Measurements from ENCODE around the gene USB1. TPM values are rescaled to one million over a fixed set of nuclear protein-coding genes. Genes with fewer than 3 reads are reported as not detected.

Gene USB1, protein sequence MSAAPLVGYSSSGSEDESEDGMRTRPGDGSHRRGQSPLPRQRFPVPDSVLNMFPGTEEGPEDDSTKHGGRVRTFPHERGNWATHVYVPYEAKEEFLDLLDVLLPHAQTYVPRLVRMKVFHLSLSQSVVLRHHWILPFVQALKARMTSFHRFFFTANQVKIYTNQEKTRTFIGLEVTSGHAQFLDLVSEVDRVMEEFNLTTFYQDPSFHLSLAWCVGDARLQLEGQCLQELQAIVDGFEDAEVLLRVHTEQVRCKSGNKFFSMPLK
- total RNA-seq (2014; rRNA removed; shearing (Covaris generic)): 20.4 and 21.1 TPM in 2 replicates

DNA sequence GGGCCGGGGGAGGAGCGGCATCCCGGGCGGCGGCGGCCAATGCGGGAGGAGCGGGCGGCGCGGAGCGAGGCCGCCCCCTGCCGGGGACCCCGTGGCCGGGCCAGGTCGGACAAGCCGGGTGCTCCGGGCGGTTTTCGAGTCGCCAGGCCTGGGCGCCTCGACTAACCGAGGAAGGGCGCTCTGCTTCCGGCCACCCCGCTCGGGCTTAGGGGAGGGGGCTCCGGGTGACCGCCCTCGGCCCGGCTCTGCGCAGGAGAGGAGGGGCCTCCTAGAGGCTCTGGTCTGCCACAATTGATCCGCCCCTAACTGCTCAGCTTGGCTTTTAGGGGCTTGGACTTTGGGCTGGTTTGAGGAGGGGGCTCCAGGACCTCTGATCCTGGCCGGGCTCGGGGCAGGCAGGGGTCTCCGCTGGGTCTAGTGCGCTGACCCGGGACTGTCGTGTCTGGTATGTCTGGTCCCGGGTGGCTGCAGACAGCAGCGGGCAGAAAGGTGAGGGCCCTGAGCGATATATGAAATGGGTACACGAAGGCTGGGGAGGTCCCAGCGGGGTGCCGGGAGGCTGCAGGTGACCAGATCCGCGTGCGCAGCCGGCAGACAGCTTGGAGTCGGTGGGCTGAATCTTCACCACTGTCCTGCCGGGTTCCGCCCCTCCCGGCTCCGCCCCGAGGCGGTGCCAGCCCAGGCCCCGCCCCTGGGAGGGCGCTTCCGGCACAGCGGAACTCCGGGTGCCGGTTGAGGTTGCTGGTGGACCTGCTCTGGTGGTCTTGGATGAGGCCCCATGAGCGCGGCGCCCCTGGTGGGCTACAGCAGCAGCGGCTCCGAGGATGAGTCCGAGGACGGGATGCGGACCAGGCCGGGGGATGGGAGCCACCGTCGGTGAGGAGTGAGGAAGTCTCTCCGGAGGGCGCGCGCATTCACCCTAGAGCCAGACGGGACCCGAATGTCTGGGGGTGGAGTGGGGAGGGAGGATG lies at the start of gene USB1:
USB1 (plus strand) TSS at position 702 of the 971 bp plus-strand sequence; CDS start at position 779, 77 bp downstream.
- H3K9me3 ChIP-seq (replicated peaks): no peaks in the 10 kb centered on the region
- no peaks in the 10 kb centered on the region for H3K27me3 ChIP-seq
- peak within 1 kb of the TSS; percentile 64 for H3K4me3 ChIP-seq
- H3K36me3 ChIP-seq: peaks cover 5% of the 10 kb centered on the region
- H3K27ac ChIP-seq: peak within 1 kb of the TSS; percentile 30; the same call in 1 of the 2 replicates
- DNase-seq: peak; percentile 88 to 93
- H3K4me1 ChIP-seq: no peaks in the 10 kb centered on the region

DNA sequence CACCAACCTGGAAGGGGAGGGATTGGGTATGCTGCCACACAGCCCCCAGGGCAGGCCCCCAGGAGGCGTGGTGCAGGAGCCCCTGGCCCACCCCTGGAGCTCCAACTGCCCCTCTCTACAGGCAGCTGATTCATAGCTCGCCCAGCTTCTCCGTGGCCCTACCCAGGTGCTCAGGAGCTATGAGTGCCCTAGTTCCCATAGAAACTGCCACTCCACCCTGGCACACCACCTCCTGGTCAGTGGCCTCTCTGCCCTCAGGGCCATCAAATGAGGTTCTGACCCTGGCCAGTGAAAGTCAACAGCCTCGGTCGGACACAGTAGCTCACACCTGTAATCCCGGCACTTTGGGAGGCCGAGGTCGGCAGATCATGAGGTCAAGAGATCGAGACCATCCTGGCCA lies 48.3 kb upstream of the USB1 start:
- H3K4me3 ChIP-seq: no peak overlapping the region
- H3K9me3 ChIP-seq (replicated peaks): no peaks in the 10 kb centered on the region
- H3K4me1 ChIP-seq: no peaks in the 10 kb centered on the region
- H3K36me3 ChIP-seq: no peaks in the 10 kb centered on the region
- no peak overlapping the region for H3K27ac ChIP-seq
- no peak for DNase-seq
- H3K27me3 ChIP-seq: peaks cover 15% of the 10 kb centered on the region

DNA sequence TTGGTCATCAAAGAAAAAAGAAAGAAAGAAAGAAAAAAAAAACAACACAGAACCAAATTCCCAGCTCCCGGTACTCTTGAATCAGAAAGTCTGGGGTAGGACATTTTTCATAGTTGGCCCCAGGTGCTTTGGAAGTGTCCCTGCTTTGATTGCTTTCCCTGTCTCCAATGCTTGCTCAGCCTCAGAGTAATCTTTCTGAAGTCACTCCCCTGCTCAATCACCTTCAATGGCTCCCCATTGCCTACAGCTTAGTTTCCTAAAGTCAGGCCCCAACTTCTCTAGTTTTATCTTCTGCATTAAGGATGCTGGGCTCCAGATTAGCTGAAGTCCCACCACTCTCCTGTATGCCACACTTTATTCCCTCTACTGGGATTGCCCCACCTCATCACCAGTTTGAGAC lies 47.4 kb upstream of the USB1 start:
- Histone ChIP-seq H3K4me3 (no peak overlapping the region), H3K4me1 (no peaks in the 10 kb centered on the region), H3K36me3 (no peaks in the 10 kb centered on the region), H3K27ac (no peak overlapping the region), H3K27me3 (peaks cover 17% of the 10 kb centered on the region), H3K9me3 (replicated peaks) (no peaks in the 10 kb centered on the region)
- DNase-seq: no peak

DNA sequence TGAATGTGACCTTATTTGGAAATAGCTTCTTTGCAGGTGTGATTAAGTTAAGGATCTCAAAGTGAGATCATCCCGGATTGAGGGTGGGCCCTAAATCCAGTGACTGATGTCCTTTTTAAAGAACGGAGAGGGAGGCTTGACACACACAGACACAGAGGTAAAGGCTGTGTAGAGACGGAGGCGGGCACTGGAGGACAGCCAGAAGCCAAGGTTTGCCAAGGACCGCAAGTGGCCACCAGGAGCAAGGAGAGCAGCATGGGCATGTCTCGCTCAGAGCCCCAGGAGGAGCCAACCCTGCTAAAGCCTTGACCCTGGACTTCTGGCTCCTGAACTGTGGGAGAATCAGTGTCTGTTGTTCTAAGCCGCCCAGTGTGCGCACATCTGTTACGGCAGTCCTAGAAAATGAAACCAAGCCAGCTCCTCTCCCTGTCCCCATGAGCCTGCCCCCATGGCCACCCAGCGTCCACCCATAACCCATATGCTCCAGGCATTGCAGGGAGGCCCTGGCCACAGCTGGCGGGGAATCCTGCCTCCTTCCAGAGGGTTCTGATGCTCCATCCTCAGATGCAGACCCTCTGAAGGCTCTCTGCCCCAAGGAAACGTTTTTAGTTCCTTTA lies 45.5 kb upstream of the USB1 start:
- H3K4me1 ChIP-seq: no peaks in the 10 kb centered on the region
- H3K36me3 ChIP-seq: no peaks in the 10 kb centered on the region
- no peak overlapping the region for H3K27ac ChIP-seq
- peaks cover 33% of the 10 kb centered on the region for H3K27me3 ChIP-seq
- DNase-seq: no peak
- no peaks in the 10 kb centered on the region for H3K9me3 ChIP-seq (replicated peaks)
- H3K4me3 ChIP-seq: no peak overlapping the region

DNA sequence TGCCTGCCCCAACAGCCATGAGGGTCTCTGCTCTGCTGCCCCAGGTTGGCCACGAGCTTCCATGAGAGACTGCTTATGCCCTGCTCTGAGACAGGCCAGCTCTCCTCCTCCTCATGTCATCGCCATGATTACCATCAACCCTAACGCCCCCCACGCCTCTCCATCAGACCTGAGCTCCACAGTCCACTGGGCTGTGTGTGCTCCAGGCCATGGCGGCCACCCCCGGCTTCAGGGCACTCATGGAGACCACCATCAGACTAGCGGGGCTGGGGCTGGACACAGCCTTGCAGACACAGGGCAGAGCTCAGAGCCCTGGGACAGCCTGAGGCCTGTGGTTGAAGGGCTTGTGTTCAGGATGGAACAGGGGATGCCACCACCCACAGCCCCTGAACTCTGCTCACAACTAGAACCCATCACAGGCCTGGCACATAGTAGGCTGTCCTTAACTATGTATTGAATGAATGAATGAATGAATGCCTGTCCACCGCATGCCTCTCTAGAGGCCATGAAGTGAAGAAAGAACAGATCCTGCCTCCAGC lies 44.9 kb upstream of the USB1 start:
- no peak overlapping the region for H3K27ac ChIP-seq
- H3K4me3 ChIP-seq: no peak overlapping the region

DNA sequence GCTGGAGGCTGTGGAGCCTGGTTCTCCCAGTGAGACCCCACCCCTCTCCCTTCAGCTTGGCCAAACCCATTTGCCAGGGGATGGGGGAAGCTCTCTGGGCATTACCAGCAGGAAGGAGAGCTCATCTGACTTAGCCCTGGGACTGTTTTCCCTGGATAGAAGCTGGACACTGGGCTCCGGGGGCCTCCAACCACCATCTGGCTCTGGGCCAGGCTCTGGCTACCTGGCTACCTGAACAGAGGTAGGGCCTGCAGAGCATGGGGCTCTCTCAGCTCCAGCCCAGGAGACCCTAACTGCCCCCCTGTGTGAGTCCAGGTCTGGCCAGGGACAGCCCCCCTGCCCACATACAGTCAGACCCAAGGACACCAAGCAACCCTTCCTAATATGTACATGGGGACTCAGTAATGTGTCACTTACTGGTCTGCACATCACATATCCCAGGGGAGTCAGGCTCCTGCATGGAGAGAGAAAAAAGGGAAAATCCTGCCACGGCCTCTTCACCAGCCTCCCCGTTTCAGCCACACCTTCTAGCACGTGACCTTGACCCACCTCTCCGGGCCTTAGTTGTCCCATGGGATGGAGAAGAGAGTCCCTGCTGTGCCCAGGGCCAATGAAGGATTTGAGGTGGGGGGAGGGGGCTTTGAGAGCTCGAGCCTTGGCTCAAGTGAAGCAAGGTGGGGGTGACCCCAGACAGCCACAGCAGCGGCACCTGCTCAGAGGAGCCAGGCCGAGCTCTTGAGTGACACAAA lies 44.1 kb upstream of the USB1 start:
- DNase-seq: no peak
- no peaks in the 10 kb centered on the region for H3K4me1 ChIP-seq
- no peak overlapping the region for H3K27ac ChIP-seq
- no peaks in the 10 kb centered on the region for H3K9me3 ChIP-seq (replicated peaks)
- no peaks in the 10 kb centered on the region for H3K36me3 ChIP-seq
- H3K4me3 ChIP-seq: no peak overlapping the region
- peaks cover 44% of the 10 kb centered on the region for H3K27me3 ChIP-seq

More for the DNA sequence above, 44.9 kb upstream of the USB1 start:
- no peaks in the 10 kb centered on the region for H3K36me3 ChIP-seq
- peaks cover 40% of the 10 kb centered on the region for H3K27me3 ChIP-seq
- no peaks in the 10 kb centered on the region for H3K4me1 ChIP-seq
- no peak for DNase-seq
- no peaks in the 10 kb centered on the region for H3K9me3 ChIP-seq (replicated peaks)

DNA sequence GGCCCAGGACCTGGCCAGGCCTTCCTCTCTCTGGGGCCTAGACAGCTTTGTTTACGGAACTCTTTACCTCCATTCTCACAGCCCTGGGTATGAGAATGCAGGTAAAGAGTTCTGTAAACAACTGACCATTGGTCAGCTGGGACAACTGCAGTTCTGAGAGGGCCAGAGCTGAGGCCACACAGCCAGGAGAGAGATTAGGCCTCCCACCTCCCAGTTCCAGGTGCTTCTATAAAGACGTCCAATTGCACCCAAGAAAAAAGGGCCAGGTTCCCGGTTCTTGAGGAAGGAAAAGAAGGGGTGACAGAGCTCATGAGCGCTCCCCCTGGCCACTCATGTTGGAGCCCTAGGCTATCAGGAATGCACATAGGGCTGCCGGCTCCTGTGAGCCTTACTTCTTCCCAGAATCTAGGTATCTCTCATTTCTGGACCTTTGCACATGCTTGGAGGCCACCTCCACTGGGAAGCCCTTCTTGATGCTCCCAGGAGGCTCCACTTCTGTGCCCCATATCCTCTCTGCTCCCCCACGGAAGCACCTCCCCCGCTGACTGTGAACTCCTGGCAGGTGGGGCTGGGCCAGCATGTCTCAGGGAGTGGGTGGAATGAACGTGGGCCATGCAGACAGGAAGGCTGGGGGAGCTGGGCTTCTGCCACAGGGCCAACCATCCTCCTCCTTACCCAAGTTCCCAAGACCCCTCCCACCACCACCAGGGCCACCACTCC lies 43.4 kb upstream of the USB1 start:
- no peak overlapping the region for H3K4me3 ChIP-seq
- peaks cover 44% of the 10 kb centered on the region for H3K27me3 ChIP-seq
- no peaks in the 10 kb centered on the region for H3K36me3 ChIP-seq
- no peak for DNase-seq
- H3K4me1 ChIP-seq: no peaks in the 10 kb centered on the region
- no peaks in the 10 kb centered on the region for H3K9me3 ChIP-seq (replicated peaks)
- H3K27ac ChIP-seq: no peak overlapping the region

DNA sequence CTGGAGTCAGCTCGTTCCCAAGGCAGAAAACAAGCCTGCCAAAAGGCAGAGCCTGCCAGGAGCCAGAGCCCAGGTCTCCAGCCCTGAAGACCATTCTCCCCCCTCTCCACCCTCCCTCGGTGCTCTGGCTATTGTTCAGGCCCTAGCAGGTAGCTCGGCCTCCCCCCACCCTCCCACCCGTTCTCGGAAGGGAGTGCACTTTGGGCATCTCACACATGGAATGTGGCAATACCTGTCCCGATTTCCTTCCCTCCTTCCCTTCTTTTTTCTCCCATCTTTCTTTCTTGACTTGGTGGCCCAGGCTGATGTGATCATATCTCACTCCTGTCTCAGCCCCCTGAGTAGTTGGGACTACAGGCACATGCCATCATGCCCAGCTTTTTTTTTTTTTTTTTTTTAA lies 42.7 kb upstream of the USB1 start:
- peaks cover 46% of the 10 kb centered on the region for H3K27me3 ChIP-seq
- DNase-seq: no peak
- no peak overlapping the region for H3K27ac ChIP-seq
- no peaks in the 10 kb centered on the region for H3K4me1 ChIP-seq
- no peak overlapping the region for H3K4me3 ChIP-seq
- H3K9me3 ChIP-seq (replicated peaks): no peaks in the 10 kb centered on the region
- no peaks in the 10 kb centered on the region for H3K36me3 ChIP-seq

DNA sequence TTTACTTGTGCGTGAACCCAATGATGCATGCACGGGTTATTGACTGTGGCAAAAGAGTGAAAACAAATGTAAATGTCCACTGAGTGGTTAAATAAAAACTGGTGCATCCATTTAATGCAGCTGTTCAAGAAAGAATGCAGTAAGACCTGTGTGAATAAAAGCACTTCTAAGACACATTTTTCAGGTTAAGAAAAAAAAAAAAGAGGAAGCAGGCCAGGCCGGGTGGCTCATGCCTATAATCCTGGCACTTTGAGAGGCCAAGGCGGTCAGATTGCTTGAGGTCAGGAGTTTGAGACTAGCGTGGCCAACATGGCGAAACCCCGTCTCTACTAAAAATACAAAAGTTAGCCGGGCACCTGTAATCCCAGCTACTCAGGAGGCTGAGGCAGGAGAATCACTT lies 42.1 kb upstream of the USB1 start:
- peaks cover 49% of the 10 kb centered on the region for H3K27me3 ChIP-seq
- no peak overlapping the region for H3K27ac ChIP-seq
- H3K36me3 ChIP-seq: no peaks in the 10 kb centered on the region
- H3K9me3 ChIP-seq (replicated peaks): no peaks in the 10 kb centered on the region
- H3K4me3 ChIP-seq: no peak overlapping the region
- no peaks in the 10 kb centered on the region for H3K4me1 ChIP-seq
- no peak for DNase-seq

DNA sequence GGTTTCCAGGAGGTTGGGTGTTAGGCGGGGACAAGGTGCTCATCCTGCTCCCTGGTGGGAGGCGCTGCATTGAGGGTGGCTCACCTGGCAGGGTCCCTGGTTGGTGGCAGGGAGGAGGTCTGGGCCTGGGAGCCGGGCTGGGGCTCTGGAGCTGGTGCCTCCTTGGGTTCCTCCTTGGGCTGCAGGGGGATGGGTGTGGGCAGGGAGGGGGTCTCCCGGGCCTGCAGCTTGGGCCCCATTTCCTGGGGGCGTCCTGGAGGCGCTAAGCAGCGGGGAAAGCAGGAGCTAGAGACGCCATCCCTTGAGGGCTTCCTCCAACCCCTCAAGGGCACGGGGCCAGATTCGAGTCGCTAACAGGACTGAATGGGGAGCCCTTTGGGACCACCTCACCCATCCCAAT lies 41.4 kb upstream of the USB1 start:
- no peaks in the 10 kb centered on the region for H3K36me3 ChIP-seq
- DNase-seq: no peak
- peaks cover 49% of the 10 kb centered on the region for H3K27me3 ChIP-seq
- no peak overlapping the region for H3K4me3 ChIP-seq
- H3K4me1 ChIP-seq: no peaks in the 10 kb centered on the region
- H3K27ac ChIP-seq: no peak overlapping the region
- H3K9me3 ChIP-seq (replicated peaks): no peaks in the 10 kb centered on the region

DNA sequence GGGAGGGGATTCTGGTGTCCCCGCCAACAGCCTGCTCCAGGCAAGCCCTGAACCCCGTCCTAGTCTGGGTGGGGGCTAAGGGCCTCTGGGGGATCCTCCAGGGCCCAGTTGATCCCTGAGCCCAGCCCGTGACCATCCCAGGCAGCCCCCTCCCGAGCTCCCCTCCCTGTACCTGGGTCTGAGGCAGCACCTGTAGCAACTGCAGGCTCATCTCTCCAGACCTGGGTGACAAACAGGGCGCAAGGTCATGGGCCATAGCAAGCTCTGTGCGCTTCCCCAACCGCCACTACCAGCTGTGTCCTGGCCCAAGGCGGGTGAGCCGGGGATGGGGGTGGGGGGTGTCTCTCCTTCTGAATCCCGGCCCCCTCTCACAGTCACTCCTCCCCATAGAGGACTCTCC lies 40.9 kb upstream of the USB1 start:
- H3K9me3 ChIP-seq (replicated peaks): no peaks in the 10 kb centered on the region
- H3K4me1 ChIP-seq: no peaks in the 10 kb centered on the region
- no peaks in the 10 kb centered on the region for H3K36me3 ChIP-seq
- H3K27ac ChIP-seq: no peak overlapping the region
- no peak for DNase-seq
- no peak overlapping the region for H3K4me3 ChIP-seq
- peaks cover 49% of the 10 kb centered on the region for H3K27me3 ChIP-seq

DNA sequence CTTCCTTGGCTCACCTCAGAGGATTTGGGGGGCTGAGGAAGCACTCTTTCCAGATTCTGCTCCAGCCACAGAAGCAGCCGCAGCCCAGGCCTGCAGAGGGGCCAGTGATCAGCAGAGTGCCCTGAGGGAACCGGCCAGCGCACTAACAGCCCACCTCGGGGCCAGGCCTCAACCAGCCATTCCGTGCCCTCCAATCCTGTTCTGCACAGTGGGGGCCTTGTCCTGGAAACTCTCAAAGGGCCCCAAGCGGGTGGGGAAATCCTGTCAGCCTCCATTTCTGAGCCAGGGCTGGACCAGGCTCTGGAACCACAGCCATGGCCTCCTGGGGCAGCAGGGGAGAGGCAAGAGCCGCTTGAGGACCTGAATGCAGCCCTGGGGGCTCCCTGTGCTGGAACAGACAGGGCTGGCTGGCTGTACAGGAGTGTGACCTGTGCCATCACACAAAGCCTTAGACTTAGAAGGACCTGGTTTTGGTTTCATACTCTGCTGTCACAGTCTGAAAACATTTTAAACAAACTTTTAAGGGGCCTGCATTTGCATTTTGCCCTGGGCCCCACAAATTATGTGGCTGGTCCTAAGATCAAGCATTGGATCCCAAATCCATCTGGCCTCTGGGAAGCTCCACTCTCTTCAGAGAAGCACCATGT lies 40.3 kb upstream of the USB1 start:
- H3K27ac ChIP-seq: no peak overlapping the region
- H3K4me1 ChIP-seq: no peaks in the 10 kb centered on the region
- H3K27me3 ChIP-seq: peaks cover 47% of the 10 kb centered on the region
- no peak for DNase-seq
- H3K9me3 ChIP-seq (replicated peaks): no peaks in the 10 kb centered on the region
- H3K36me3 ChIP-seq: no peaks in the 10 kb centered on the region
- no peak overlapping the region for H3K4me3 ChIP-seq

DNA sequence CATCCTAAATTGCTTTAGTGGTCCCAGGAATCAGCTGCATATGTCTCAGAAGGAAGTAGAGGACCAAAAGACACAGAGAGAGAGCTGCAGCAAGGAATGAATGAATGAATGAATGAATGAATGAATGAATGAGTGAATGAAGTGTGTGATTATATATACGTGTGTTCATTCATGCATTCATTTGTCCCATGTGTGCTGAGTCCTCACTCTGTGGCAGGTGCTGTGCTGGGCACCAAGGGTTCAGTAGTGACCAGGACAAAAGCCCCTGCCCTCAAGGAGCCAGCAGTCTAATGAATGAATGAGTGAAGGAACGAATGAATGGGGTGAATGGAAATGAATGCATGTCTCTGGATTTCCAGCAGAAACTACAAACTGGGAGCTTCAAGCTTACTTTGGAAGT lies 39.7 kb upstream of the USB1 start:
- DNase-seq: no peak
- peaks cover 41% of the 10 kb centered on the region for H3K27me3 ChIP-seq

More for the DNA sequence above, 39.7 kb upstream of the USB1 start:
- Histone ChIP-seq H3K4me3 (no peak overlapping the region), H3K36me3 (no peaks in the 10 kb centered on the region), H3K9me3 (replicated peaks) (no peaks in the 10 kb centered on the region), H3K27ac (no peak overlapping the region), H3K4me1 (no peaks in the 10 kb centered on the region)

Data from SJCRH30 (cell line).